HG03442 (cell line): Measurements from ENCODE around the gene GPR39.

Experiments used
- ATAC-seq: cut with Tn5 transposase; IDR thresholded peaks from one replicate; pipeline ENCODE4 v1.9.1; 2021; ENCODE audit warnings: mild to moderate bottlenecking, moderate library complexity; ENCODE audit not compliant: unreplicated experiment

GPR39 gene

DNA sequence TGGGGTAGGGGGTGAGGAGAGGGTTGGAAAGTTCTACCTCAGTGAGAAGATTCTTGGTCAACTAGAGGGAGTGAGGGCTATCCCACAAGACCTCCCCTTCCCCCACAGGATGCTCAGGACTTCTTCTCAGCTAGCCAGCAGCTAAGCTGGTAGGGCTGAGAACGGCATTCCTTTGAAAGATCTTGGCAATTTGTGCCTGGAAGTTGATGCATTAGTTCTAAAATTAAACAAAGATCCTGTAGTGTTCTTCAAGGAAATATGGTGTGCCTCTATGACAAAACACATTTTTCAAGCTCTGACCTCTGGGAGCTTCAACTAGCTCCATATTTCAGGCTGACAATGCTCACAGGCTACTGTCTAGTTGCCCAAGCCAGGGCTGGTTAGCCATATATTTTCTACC, 251.1 kb downstream of the GPR39 start:
- ATAC-seq = no peak

DNA sequence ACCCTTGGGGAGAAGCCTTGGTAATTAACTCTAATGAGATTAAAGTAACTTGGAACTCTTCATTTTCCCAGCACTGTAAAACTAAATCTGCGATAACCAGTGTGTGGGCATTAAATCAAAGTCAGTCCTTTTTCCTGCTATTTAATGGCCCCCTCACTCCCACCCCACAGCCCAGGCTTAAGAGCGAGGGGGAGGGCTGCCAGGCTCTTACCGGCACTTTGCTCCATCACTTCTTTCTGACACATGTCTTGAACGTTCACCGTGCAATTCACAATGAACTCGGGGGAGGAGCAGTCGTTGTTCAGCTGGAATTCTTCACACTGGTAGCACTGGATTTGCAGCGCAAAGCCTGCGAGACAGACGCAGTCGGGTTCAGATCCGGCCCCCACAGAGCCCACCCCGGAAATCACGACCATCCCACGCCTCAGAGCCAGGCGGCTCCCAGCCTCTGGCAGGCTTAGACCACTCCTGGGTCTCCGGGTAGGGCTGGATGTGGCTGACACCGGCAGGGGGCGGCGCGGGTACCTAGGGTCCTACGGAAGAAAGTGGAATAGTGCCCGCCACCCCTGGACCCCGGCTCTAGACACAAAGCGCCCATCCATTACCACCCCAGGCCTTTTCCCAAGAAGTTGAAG, 251.7 kb downstream of the GPR39 start:
- ATAC-seq = no peak

DNA sequence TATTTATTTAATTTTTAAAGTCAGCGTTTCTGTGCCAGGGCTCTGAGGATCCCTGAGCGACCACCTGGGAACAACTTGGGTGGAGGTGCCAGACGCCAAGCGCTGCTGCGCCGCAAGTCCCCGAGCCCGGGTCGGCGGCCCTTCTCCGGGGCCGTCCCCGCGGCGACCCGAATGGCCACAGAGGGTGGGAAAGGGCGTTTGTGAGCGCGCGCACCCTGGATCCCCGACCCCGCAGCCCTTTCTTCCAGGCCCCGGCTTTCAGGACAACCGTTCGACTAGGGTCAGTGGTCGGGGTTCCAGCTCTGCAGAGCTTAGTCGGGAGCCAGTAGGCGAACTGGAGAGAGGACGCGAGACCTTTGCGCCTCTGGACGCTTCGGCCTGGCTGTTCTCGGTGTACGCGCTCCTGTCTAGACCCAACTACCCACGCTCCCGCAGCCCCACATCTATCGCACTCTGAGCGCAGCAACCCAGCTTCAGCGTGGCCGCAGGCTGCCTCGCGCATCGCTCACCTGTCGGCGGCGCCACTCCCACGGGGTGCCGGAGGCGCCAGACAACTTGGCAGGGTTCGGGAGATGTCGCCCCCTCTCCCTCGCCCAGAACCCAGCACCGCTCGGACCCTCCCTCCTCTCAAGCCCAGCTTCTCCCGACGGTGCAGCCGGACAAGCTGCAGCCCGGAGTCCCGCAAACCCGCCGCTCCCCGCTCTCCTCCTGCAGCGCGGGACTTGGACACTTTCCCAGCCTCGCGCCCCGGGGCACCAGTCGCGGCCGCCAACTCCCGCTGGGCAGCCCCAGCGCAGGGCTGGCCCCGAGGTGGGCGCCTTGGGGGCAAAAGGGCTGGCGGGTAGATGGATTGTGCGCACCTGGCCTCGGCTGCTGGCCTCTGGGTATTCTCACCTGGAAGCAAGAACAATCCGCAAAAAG, 252.6 kb downstream of the GPR39 start:
- no peak for ATAC-seq

DNA sequence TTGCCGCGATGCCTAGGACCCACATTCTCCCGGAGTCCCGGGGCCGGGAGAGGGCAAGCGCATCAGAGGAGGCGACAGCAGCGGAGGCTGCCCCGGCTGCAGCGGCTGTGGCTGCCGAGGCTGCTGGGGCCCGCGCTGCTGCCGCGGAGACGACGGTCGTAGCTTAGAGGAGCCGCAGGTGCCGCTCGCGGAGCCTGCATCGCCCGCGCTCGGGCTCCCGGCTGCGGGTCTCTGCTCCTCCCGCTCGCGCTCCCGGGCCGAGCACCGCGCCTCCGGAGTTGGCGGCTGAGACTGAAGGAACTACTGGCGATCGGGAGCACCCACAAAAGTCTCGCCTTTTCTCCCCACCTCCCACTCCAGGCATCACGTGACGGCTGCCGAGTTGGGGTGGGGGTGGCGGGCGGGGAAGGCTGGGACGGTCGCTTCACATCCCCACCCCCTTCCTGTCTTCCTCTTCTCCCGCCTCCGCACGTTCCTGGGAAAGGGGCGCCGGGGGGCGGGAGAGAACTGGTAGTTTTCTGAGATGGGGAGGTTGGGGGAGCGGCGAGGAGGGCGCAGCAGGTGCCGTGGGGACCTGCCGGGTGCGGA, 253.4 kb downstream of the GPR39 start, which contains the start of gene LYPD1:
Gene LYPD1 (minus strand): TSS at position 298 of the 588 bp plus-strand sequence. CDS start 273 bp downstream, at position 25.
- no peak for ATAC-seq

DNA sequence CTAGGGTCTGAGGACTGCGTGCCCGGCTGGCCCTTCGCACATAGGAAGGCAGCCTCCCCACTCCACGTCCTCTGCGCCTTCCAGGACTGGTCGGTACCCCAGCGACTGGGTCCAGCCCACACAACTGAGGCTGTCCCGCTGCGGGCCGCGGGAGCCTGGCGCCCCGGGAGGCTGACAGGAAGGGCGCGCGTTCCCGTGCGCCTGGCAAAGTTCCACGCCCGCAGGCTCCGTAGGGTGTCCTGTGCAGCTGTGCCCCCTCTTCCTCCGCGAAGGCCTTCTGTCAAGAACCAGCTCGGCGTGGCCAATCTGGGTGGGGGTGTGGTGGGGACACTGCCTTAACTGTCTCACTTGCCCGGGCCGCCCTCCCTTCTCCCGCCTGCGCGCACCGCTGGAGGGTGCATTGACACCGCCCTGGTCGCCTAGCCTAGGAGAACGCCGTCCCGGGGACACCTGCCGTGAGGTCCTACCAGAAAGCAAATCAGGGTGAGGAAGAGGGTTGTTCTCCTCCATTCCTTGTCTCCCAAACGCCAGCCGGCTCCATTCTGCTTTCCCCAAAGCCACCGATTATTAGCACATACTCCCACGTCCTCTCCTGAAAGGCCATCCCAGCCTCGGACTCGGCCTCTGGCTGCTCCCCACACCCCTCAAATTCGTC, 254.0 kb downstream of the GPR39 start:
- no peak for ATAC-seq

DNA sequence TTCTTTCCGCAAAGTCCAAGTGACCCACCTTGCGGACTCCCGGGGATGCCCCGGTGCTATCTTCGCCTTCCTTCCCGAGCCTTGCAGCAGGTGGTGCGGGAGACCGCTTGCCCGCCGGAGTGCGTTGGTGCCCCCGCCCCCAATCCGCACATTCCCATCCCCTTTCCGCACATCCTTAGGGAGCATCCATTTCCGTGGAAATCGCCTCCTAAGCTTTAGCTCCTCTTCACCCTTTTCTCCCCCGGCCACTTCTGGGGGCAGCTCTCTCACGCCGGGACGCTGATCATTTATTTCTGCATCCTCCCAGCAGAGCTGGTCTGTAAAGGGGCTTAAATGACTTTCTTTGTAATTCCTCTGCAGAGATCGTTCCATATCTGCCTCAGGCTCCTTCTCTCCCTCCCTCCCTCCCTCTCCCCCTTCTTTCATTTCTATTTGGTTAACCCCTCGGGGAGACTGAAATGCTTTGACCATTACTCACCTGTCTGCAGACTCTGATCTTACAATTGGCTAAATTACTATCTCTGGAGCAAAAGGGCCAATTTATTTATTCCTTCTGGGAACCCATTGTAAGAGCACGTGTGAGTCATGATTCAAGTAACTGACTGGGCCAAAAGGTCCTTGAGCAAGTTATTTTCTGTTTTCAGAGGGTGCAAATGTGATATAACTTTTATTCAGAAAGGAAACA, 254.7 kb downstream of the GPR39 start:
- no peak for ATAC-seq

DNA sequence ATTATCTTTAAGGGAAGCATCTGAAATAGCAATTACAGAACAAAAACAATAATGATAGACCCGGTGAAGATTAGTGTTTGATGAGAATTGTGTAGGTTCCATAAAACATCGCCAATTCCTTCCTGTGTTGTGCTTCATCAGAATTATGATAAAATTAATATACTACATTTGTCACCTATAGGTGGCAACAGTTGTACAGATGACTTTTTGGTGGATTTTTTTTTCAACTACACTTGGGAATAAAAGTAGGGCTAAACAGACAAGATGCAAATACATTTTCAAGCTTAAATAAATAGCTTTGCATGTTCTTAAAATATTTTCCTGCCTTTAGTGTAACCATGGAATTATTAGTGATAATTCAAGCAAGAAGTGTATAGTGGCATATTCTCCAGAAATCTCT, 260.4 kb downstream of the GPR39 start:
- no peak for ATAC-seq

DNA sequence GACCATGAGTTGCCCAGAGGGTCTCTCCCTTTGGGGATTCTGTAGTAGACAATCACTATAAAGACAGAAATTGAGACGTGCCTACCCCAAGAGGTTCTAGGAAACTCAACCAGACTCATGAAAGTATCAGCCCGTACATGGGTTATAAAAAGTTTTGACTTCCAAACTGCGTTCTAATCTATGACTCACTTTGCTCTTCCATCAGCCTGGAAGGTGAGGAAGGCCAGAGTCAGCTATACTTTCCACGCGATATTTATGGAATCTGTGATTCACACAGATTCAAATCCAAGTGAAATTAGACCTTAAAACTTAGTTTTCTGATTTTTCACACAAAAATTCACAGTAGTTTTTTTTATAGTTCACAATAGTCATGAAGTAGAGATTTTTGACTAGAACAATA, 261.1 kb downstream of the GPR39 start:
- ATAC-seq = no peak

DNA sequence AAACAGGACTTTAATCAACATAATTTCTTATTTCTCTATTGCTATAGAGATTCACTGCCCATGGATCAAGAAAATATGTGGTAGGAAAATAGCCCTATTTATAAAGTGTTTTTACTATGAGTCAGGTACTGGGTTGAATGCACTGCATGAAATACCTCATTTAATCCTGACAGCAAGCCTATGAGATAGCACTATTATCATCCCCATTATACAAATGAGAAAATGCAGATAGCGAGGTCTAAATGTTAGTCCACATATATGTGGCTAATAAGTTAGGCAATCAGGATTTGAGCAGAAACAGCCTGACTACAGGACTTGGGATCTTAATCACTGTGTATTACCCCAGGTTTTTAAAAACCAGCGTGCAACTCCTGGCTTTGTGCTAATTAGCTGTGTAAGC, 261.9 kb downstream of the GPR39 start:
- ATAC-seq = no peak

DNA sequence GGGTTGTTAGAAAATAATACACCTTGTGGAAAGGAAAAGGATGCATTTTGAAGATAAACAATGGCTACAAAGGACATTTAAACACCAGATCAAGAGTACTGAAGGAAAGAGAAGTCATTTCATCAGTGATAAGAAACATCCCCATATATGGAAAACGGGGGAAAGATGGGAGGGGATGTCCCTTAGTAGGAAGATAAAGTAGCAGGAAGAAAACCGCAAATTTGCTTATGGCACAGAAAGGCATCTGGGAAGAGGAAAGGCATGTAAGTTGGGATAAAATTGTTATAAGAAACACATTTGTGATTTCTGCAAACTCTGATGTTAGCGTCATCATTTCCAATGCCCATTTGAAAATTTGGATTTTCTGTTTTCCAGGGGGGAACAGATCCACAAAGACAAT, 263.9 kb downstream of the GPR39 start:
- ATAC-seq = no peak

DNA sequence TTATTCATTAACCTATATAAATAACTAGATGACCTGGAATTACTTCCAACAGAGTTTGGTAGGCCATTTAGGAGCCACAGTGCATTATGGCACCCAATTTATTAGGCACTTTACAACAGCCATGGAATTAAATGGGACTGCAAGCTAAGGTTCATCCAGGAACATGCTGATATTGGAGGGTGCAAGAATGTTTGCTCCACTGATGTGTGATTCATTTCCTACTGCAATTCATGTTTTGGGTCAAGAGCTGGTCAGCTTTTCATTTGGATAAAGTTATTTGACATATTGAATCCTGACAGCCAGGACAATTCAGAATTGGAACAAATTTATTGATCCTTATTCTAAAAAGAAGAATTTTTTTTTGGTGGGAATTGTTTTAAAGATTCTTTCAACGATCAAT, 265.2 kb downstream of the GPR39 start:
- ATAC-seq = no peak

DNA sequence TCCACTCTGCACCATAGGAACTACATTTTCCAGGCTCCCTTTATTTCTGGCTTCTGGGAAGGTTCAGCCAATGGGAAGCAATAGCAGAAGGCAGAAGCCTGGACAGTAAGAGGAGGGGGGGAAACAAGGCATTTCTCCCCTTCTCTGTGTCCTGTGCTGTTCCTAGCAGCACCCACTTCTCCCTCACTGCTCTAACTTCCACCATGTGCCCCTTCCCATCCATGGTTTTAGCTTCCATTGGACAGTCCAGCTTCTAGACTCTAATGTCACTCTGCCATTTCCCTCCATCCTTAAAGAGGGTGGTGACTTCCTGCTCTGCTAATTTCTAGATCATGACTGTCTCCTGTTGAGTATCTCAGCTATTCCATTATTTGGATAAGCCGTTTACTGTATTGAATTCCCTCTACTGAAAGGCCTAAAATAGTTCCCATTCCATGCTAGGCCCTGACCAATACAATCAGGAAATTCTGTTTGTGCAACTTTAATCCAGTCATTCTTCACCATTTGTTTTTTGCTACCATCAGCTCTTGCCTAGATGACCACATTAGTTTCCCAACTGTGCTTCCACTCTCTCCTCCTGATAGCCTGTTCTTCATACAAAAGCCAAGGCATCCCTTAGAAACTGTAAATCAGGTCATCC, 274.2 kb downstream of the GPR39 start:
- ATAC-seq = no peak

DNA sequence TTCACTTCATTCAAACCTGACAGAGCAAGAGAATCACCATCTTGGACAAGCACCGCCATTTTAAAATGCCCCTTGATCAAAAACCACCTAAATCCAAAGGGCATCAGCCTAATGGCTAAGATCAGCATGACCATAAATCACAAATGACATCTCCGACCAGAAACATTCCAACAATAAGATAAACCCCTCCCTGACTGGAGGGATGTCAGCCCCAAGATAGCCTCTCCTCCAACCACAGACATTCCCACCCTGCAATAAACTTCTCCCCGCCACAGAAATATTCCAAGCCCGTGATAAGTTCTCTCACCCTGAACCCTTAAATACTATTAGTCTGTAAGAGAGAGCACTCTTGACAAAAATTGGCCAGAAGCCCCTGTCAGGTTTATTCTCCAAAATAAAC, 275.0 kb downstream of the GPR39 start:
- ATAC-seq = no peak

DNA sequence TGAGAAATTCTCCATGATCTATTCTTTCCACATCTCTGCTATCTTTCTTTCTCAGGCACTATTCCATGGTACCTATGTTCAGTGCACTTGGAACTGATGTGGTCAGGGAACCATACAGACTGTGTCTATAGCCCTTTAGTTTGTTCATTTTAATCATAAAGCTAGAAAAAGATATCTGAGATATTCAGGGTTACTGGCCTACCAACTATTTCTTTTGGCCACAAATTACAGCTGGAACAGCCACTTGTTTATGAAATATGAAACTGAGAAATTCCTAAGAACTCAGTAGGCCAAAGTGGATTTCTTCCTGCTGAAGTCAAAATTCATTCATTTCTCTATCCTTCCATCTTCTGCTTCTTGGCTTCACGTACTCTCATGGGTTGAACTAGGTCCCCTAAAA, 276.2 kb downstream of the GPR39 start:
- ATAC-seq = no peak
